ENCODE measurements around the gene OSBPL10. TPM values are rescaled to one million over a fixed set of nuclear protein-coding genes. Genes with fewer than 3 reads are reported as not detected.
"Not testable (repeated sequence)": the region's sequence is repeated elsewhere in the genome, so short reads cannot be mapped to it uniquely, and the experiment has no call there.

The OSBPL10 gene
- 20.2 and 28.1 TPM in 2 replicates for total RNA-seq (2014; rRNA removed; shearing (Covaris generic))
- 17.1 and 19.6 TPM in 2 replicates for polyA plus RNA-seq (2015; cell fraction: cytosol; rRNA removed)
- polyA plus RNA-seq (2015; cell fraction: nucleus; rRNA removed): 21.6 and 23.3 TPM in 2 replicates

GRCh38 chr3:31981206-31982181, at the start of gene OSBPL10, which contains the start of gene ZNF860:
OSBPL10 (minus strand) TSS chr3:31981262; CDS start chr3:31981179, 83 bp downstream.
ZNF860 (plus strand) TSS chr3:31981750; CDS start chr3:31989080, 7,330 bp downstream.
- peak; percentile 95 for DNase-seq (ENCODE audit: low read depth)

- no peak for DNase-seq (ENCODE audit: low read depth)
Observed at GRCh38 chr3:32026593-32026992, 45.5 kb upstream of the OSBPL10 start.

GRCh38 chr3:32022947-32023346, 41.9 kb upstream of the OSBPL10 start:
- DNase-seq (ENCODE audit: low read depth): no peak

- no peak for DNase-seq (ENCODE audit: low read depth)
Observed at GRCh38 chr3:32021748-32022147, 40.7 kb upstream of the OSBPL10 start.

GRCh38 chr3:32021155-32021554, 40.1 kb upstream of the OSBPL10 start:
- no peak for DNase-seq (ENCODE audit: low read depth)

- peak; percentile 53 for DNase-seq (ENCODE audit: low read depth)
Observed at GRCh38 chr3:32018757-32019564, 37.9 kb upstream of the OSBPL10 start.

- DNase-seq (ENCODE audit: low read depth): no peak
Observed at GRCh38 chr3:32017286-32017685, 36.2 kb upstream of the OSBPL10 start.

- DNase-seq (ENCODE audit: low read depth): not testable (repeated sequence)
Observed at GRCh38 chr3:32015638-32016037, 34.6 kb upstream of the OSBPL10 start.

- not testable (repeated sequence) for DNase-seq (ENCODE audit: low read depth)
Observed at GRCh38 chr3:32010699-32011098, 29.6 kb upstream of the OSBPL10 start.

- DNase-seq (ENCODE audit: low read depth): no peak
Observed at GRCh38 chr3:32009957-32010356, 28.9 kb upstream of the OSBPL10 start.

GRCh38 chr3:32009101-32009500, 28.0 kb upstream of the OSBPL10 start:
- DNase-seq (ENCODE audit: low read depth): peak; percentile 74

- no peak for DNase-seq (ENCODE audit: low read depth)
Observed at GRCh38 chr3:32004113-32004765, 23.2 kb upstream of the OSBPL10 start.

- no peak for DNase-seq (ENCODE audit: low read depth)
Observed at GRCh38 chr3:32003380-32003779, 22.3 kb upstream of the OSBPL10 start.

GRCh38 chr3:32002561-32003368, 21.7 kb upstream of the OSBPL10 start:
- DNase-seq (ENCODE audit: low read depth): no peak

- no peak for DNase-seq (ENCODE audit: low read depth)
Observed at GRCh38 chr3:32000877-32001276, 19.8 kb upstream of the OSBPL10 start.

- peak; percentile 21 for DNase-seq (ENCODE audit: low read depth)
Observed at GRCh38 chr3:31999907-32000439, 18.9 kb upstream of the OSBPL10 start.

GRCh38 chr3:31997500-31997899, 16.4 kb upstream of the OSBPL10 start:
- DNase-seq (ENCODE audit: low read depth): no peak

- no peak for DNase-seq (ENCODE audit: low read depth)
Observed at GRCh38 chr3:31996195-31996594, 15.1 kb upstream of the OSBPL10 start.

GRCh38 chr3:31995026-31995425, 14.0 kb upstream of the OSBPL10 start:
- not testable (repeated sequence) for DNase-seq (ENCODE audit: low read depth)

- DNase-seq (ENCODE audit: low read depth): no peak
Observed at GRCh38 chr3:31993843-31994242, 12.8 kb upstream of the OSBPL10 start.

All from HT1080 (cell line).